Esophagus muscularis mucosa (tissue), 3 donors: ENCODE results near the gene MDGA2.

Experiments
- CTCF ChIP-seq, 3 experiments: fragments of 200-600 bp in 2 of 3; fragments of 450-650 bp in 1 of 3; sonication (generic) in 2 of 3; IDR thresholded peaks; one replicate each; pipeline ENCODE4 v1.5.1; 2017 to 2019; ENCODE audit warnings: antibody characterized with exemption in 3 of 3, mild to moderate bottlenecking in 2 of 3, moderate library complexity in 1 of 3
- POLR2AphosphoS5 ChIP-seq, 2 donors: sonication (generic); formaldehyde crosslinking; IDR thresholded peaks; one replicate each; pipeline ENCODE4 v1.6.1; 2017; ENCODE audit warnings: antibody characterized with exemption in 2 of 2

DNA sequence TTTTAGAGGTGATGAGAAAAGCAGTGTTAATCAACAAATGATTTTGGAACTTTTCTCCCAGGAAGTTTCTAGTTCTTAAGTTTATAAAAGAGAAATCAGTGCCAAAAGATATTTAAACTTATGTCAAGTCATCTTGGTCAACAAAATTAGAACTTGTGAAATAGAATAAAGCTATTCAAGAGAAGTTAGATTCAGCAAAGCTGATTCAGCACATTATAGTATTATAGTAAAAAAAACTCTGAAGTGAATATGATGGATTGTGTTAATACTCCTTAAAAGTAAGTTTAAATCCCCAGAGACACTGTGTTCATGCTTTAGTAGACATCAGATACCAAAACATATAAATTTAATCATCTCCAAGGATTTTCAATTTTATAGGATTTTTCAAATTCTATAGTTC lies 813.7 kb downstream of the MDGA2 start:
- TF ChIP-seq CTCF (IDR thresholded peaks at IDR 0.05) (no peak), POLR2AphosphoS5 (IDR thresholded peaks at IDR 0.05) (no peak)
